SU-DHL-6 (cell line): ENCODE measurements around the gene PLD5.

Experiments
- EZH2phosphoT487 ChIP-seq: fragments of 200-600 bp; sonication (generic), shearing (Covaris generic); conservative IDR thresholded peaks from 2 replicates; pipeline ENCODE4 v1.6.1; 2018; ENCODE audit warnings: mild to moderate bottlenecking, antibody characterized with exemption, low read length, moderate library complexity, mixed read lengths
- TF ChIP-seq, protein P1 (sequence below): fragments of 200-600 bp; sonication (generic); IDR thresholded peaks from one replicate; pipeline ENCODE4 v1.5.1; 2017; ENCODE audit warnings: antibody characterized with exemption, mild to moderate bottlenecking, low read length, moderate library complexity; ENCODE audit not compliant: insufficient read depth, poor library complexity, severe bottlenecking

DNA sequence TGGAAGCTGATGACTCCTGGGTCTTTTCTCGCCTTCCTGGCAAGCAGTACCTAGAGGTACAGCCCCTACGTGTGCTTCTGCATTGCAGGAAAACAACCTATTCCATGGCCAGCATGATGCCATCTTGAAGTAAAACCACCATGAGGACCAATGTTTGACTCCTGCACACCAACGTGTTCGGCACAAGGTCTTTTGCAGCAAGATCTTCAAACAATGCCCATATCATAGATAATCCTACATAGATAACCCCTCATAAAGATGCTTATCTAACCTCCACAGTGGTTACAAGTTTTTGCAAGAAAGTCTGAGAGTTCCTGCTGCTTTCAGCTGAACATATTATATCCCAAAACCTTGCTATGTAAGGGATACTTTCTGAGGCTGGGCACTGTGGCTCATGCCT is 384.5 kb downstream of the PLD5 start:
- no peak for TF ChIP-seq EZH2phosphoT487
- TF ChIP-seq, protein P1, sequence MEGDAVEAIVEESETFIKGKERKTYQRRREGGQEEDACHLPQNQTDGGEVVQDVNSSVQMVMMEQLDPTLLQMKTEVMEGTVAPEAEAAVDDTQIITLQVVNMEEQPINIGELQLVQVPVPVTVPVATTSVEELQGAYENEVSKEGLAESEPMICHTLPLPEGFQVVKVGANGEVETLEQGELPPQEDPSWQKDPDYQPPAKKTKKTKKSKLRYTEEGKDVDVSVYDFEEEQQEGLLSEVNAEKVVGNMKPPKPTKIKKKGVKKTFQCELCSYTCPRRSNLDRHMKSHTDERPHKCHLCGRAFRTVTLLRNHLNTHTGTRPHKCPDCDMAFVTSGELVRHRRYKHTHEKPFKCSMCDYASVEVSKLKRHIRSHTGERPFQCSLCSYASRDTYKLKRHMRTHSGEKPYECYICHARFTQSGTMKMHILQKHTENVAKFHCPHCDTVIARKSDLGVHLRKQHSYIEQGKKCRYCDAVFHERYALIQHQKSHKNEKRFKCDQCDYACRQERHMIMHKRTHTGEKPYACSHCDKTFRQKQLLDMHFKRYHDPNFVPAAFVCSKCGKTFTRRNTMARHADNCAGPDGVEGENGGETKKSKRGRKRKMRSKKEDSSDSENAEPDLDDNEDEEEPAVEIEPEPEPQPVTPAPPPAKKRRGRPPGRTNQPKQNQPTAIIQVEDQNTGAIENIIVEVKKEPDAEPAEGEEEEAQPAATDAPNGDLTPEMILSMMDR: no peak
